ENCODE measurements around the gene TSPAN9.

Gene TSPAN9

GRCh38 chr12:3321881-3322280 lies 244.7 kb downstream of the TSPAN9 start:
- no peak for DNase-seq

GRCh38 chr12:3323002-3323685 lies 246.0 kb downstream of the TSPAN9 start:
- DNase-seq: no peak

GRCh38 chr12:3325736-3326135 lies 248.6 kb downstream of the TSPAN9 start:
- no peak for DNase-seq

GRCh38 chr12:3326156-3326849 lies 249.1 kb downstream of the TSPAN9 start:
- no peak for DNase-seq

GRCh38 chr12:3326850-3327780 lies 249.9 kb downstream of the TSPAN9 start:
- no peak for DNase-seq

GRCh38 chr12:3328081-3328480 lies 250.9 kb downstream of the TSPAN9 start:
- DNase-seq: no peak

GRCh38 chr12:3328571-3328970 lies 251.4 kb downstream of the TSPAN9 start:
- DNase-seq: no peak

GRCh38 chr12:3329361-3329760 lies 252.2 kb downstream of the TSPAN9 start:
- no peak for DNase-seq

- DNase-seq: no peak
Measured at GRCh38 chr12:3330976-3331510, 253.9 kb downstream of the TSPAN9 start.

- no peak for DNase-seq
Measured at GRCh38 chr12:3332188-3332587, 255.0 kb downstream of the TSPAN9 start.

- no peak for DNase-seq
Measured at GRCh38 chr12:3333583-3333982, 256.4 kb downstream of the TSPAN9 start.

- DNase-seq: no peak
Measured at GRCh38 chr12:3333991-3334391, 256.8 kb downstream of the TSPAN9 start.

GRCh38 chr12:3335078-3335487 lies 257.9 kb downstream of the TSPAN9 start:
- DNase-seq: no peak
